H1 (cell line): Measurements from ENCODE around the gene THOP1. TPM values are rescaled to one million over a fixed set of nuclear protein-coding genes. Genes with fewer than 3 reads are reported as not detected.

Experiments used
- CTCF ChIA-PET: fragments of 300-600 bp; sonication (Branson Sonifier 250); formaldehyde crosslinking; loops from one replicate; lab custom pipeline; 2021; ENCODE audit not compliant: partially characterized antibody; lab: Charles Lee
- POLR2A ChIA-PET: fragments of 300-600 bp; sonication (Branson Sonifier 250); formaldehyde crosslinking; loops from one replicate; lab custom pipeline; 2021; ENCODE audit warnings: inconsistent platforms; ENCODE audit not compliant: partially characterized antibody; lab: Charles Lee
- DNase-seq, 2 experiments: peaks; one replicate each; pipeline versions ENCODE4 v3.0.0 to v3.0.0-alpha.2; 2010 to 2022; ENCODE audit warnings: low spot score in 2 of 2, low read depth in 1 of 2, mixed read lengths in 1 of 2
- FAIRE-seq: peaks from 2 replicates; lab custom pipeline; 2011; peaks lifted over from hg19 to GRCh38; lab: Jason Lieb, UNC
- H2AFZ ChIP-seq: 2 replicates; pipeline ENCODE4 v1.8.1; 2012; ENCODE audit warnings: low read length, inconsistent platforms
- H2AK5ac ChIP-seq: 2 replicates; pipeline ENCODE4 v1.6.1; 2013; ENCODE audit warnings: low read depth, low read length
- H2BK120ac ChIP-seq: replicated peaks from 2 replicates; pipeline ENCODE3; 2013; ENCODE audit warnings: low read depth, low read length, inconsistent platforms
- H2BK12ac ChIP-seq: 2 replicates; pipeline ENCODE4 v1.6.1; 2013; ENCODE audit warnings: low read depth, low read length
- H2BK15ac ChIP-seq: 2 replicates; pipeline ENCODE4 v1.6.1; 2013; ENCODE audit warnings: low read length
- H2BK20ac ChIP-seq: 2 replicates; pipeline ENCODE4 v1.6.1; 2013; ENCODE audit warnings: low read length
- H2BK5ac ChIP-seq: 2 replicates; pipeline ENCODE4 v1.6.1; 2013; ENCODE audit warnings: low read depth, low read length
- H3K14ac ChIP-seq: 2 replicates; pipeline ENCODE4 v1.6.1; 2013; ENCODE audit warnings: inconsistent platforms; ENCODE audit not compliant: insufficient read length
- H3K18ac ChIP-seq: 2 replicates; pipeline ENCODE4 v1.6.1; 2013; ENCODE audit warnings: low read length; ENCODE audit errors: extremely low read depth
- H3K23ac ChIP-seq: 2 replicates; pipeline ENCODE4 v1.6.1; 2013; ENCODE audit warnings: inconsistent platforms; ENCODE audit not compliant: insufficient read length
- H3K23me2 ChIP-seq: 2 replicates; pipeline ENCODE4 v1.6.1; 2013; ENCODE audit warnings: low read depth, low read length
- H3K27ac ChIP-seq: 2 replicates; pipeline ENCODE4 v1.6.1; 2011; ENCODE audit warnings: low read depth, low read length, inconsistent platforms
- H3K27me3 ChIP-seq, 4 experiments: replicated peaks in 1 of 4; 1 replicate in 1 of 4; 2 replicates in 3 of 4; pipeline versions ENCODE4 v1.6.1 to v1.8.1; 2011 to 2013; ENCODE audit warnings: low read length in 3 of 4, mild to moderate bottlenecking in 3 of 4, inconsistent platforms in 2 of 4, mixed read lengths in 2 of 4, moderate library complexity in 1 of 4; ENCODE audit not compliant: control insufficient read depth in 3 of 4, insufficient read depth in 3 of 4; ENCODE audit errors: extremely low read depth in 1 of 4
- H3K36me3 ChIP-seq, 4 experiments: 2 replicates each; pipeline versions ENCODE4 v1.6.1 to v1.8.1; 2011 to 2013; ENCODE audit warnings: mild to moderate bottlenecking in 4 of 4, low read length in 3 of 4, moderate library complexity in 2 of 4, control low read depth in 1 of 4, inconsistent platforms in 1 of 4; ENCODE audit not compliant: insufficient read depth in 4 of 4, control insufficient read depth in 2 of 4
- H3K4ac ChIP-seq: replicated peaks from 2 replicates; pipeline ENCODE3; 2013; ENCODE audit warnings: low read length, low read depth, mixed read lengths, inconsistent platforms; ENCODE audit not compliant: insufficient read length
- H3K4me1 ChIP-seq, 4 experiments: replicated peaks in 1 of 4; 1 replicate in 1 of 4; 2 replicates in 3 of 4; pipeline versions ENCODE4 v1.6.1 to v1.8.1; 2011 to 2013; ENCODE audit warnings: low read length in 3 of 4, inconsistent platforms in 2 of 4, mixed read lengths in 1 of 4; ENCODE audit not compliant: insufficient read depth in 4 of 4, control insufficient read depth in 3 of 4
- H3K4me2 ChIP-seq, 2 experiments: 2 replicates each; pipeline versions ENCODE4 v1.6.1 to v1.8.1; 2011 to 2013; ENCODE audit warnings: low read depth in 2 of 2, low read length in 2 of 2, control low read depth in 1 of 2, inconsistent platforms in 1 of 2, mild to moderate bottlenecking in 1 of 2; ENCODE audit not compliant: insufficient read depth in 1 of 2
- H3K4me3 ChIP-seq, 4 experiments: fragments of 200-600, 300-600 bp in 1 of 4; sonication (generic), shearing (Covaris generic), sonication (Bioruptor Twin) in 1 of 4; 2 replicates each; pipeline versions ENCODE4 v1.5.1 to v1.8.1; 2011 to 2016; ENCODE audit warnings: low read length in 4 of 4, low read depth in 3 of 4, control low read depth in 2 of 4, inconsistent platforms in 2 of 4, mild to moderate bottlenecking in 2 of 4, mixed read lengths in 1 of 4, moderate library complexity in 1 of 4; ENCODE audit not compliant: insufficient read depth in 2 of 4; ENCODE audit errors: extremely low read depth in 1 of 4
- H3K56ac ChIP-seq: replicated peaks from 2 replicates; pipeline ENCODE3; 2013; ENCODE audit warnings: low read depth, mild to moderate bottlenecking, mixed read lengths, low read length, inconsistent platforms; ENCODE audit not compliant: insufficient read length
- H3K79me1 ChIP-seq: 2 replicates; pipeline ENCODE4 v1.6.1; 2013; ENCODE audit warnings: low read depth, low read length, control low read depth
- H3K79me2 ChIP-seq, 2 experiments: 2 replicates each; pipeline versions ENCODE4 v1.6.1 to v1.8.1; 2012 to 2013; ENCODE audit warnings: low read length in 2 of 2, mild to moderate bottlenecking in 2 of 2, inconsistent platforms in 1 of 2; ENCODE audit not compliant: insufficient read depth in 2 of 2, control insufficient read depth in 1 of 2
- H3K9ac ChIP-seq, 4 experiments: replicated peaks in 1 of 4; 1 replicate in 1 of 4; 2 replicates in 3 of 4; pipeline versions ENCODE4 v1.6.1 to v1.8.1; 2011 to 2013; ENCODE audit warnings: low read depth in 3 of 4, low read length in 3 of 4, control low read depth in 2 of 4, mild to moderate bottlenecking in 2 of 4, moderate library complexity in 2 of 4, inconsistent platforms in 1 of 4; ENCODE audit errors: extremely low read depth in 1 of 4
- H3K9me3 ChIP-seq, 2 experiments: 2 replicates each; pipeline versions ENCODE4 v1.6.1 to v1.8.1; 2012 to 2013; ENCODE audit warnings: mild to moderate bottlenecking in 2 of 2, moderate library complexity in 2 of 2, control low read depth in 1 of 2, inconsistent platforms in 1 of 2, low read depth in 1 of 2, low read length in 1 of 2, mixed read lengths in 1 of 2; ENCODE audit not compliant: insufficient read depth in 2 of 2
- H4K20me1 ChIP-seq, 2 experiments: replicated peaks in 1 of 2; 2 replicates each; pipeline versions ENCODE3 to v1.8.1; 2011 to 2013; ENCODE audit warnings: inconsistent platforms in 2 of 2, low read length in 2 of 2, mild to moderate bottlenecking in 1 of 2; ENCODE audit not compliant: insufficient read depth in 2 of 2, control insufficient read depth in 1 of 2
- H4K5ac ChIP-seq: 2 replicates; pipeline ENCODE4 v1.6.1; 2013; ENCODE audit warnings: low read length, low read depth, mixed read lengths, inconsistent platforms; ENCODE audit not compliant: insufficient read length
- H4K8ac ChIP-seq: 2 replicates; pipeline ENCODE4 v1.8.0; 2013; ENCODE audit warnings: mild to moderate bottlenecking, moderate library complexity, low read length, inconsistent platforms; ENCODE audit not compliant: insufficient read depth; ENCODE audit errors: extremely low read depth
- H4K91ac ChIP-seq: replicated peaks from 2 replicates; pipeline ENCODE3; 2013; ENCODE audit warnings: low read length, mixed read lengths, inconsistent platforms; ENCODE audit not compliant: insufficient read length
- RFX5 ChIP-seq: IDR thresholded peaks from 2 replicates; pipeline ENCODE4 v1.6.1; 2011; ENCODE audit warnings: low read depth, low read length, improper control_type of control experiment, borderline replicate concordance
- ZNF274 ChIP-seq: IDR thresholded peaks from 2 replicates; pipeline ENCODE4 v1.7.0; 2012; ENCODE audit warnings: low read length, borderline replicate concordance; ENCODE audit errors: extremely low read depth
- WGBS, 2 experiments: shearing (Covaris generic) in 1 of 2; methylation state at CpG; one replicate each; pipeline versions ENCODE4 v1.1.6 to v1.1.7; 2013 to 2015; ENCODE audit warnings: low lambda C conversion rate in 2 of 2, mixed read lengths in 2 of 2, inconsistent platforms in 1 of 2, low coverage in 1 of 2, missing lambda C conversion rate in 1 of 2; ENCODE audit not compliant: insufficient replicate concordance in 2 of 2, insufficient coverage in 1 of 2, insufficient read length in 1 of 2; ENCODE audit errors: extremely low coverage in 1 of 2, missing lambda C conversion rate in 1 of 2; 5-methylcytosine and 5-hydroxymethylcytosine counted together
- polyA plus RNA-seq, 7 experiments: library from polyadenylated mRNA; depleted of rRNA in 3 of 7; stranded (reverse) in 5 of 7; unstranded in 2 of 7; fragments of >200 nt in 5 of 7; fragments of 200-250 nt in 2 of 7; gene quantifications; 1 replicate in 5 of 7; 2 replicates in 1 of 7; 4 replicates in 1 of 7; pipeline versions ENCODE4 v1.2.1 to v1.2.3, GENCODE V29; 2011 to 2013; ENCODE audit warnings: missing spikeins in 2 of 7, mixed read lengths in 2 of 7
- total RNA-seq: library from RNA; stranded (reverse); fragmentation: NEBNext Ultra II Directional; extraction: Animal tissue kit (Norgen Biotek cat#: 25700); gene quantifications from 2 replicates; pipeline ENCODE4 v1.2.1, GENCODE V29; 2021

THOP1 gene
- total and polyA plus RNA-seq, 2 of the 8 experiments (the other 6 are each of a cell fraction or from before 2014, with no cell fraction given): 136 to 159 TPM

DNA sequence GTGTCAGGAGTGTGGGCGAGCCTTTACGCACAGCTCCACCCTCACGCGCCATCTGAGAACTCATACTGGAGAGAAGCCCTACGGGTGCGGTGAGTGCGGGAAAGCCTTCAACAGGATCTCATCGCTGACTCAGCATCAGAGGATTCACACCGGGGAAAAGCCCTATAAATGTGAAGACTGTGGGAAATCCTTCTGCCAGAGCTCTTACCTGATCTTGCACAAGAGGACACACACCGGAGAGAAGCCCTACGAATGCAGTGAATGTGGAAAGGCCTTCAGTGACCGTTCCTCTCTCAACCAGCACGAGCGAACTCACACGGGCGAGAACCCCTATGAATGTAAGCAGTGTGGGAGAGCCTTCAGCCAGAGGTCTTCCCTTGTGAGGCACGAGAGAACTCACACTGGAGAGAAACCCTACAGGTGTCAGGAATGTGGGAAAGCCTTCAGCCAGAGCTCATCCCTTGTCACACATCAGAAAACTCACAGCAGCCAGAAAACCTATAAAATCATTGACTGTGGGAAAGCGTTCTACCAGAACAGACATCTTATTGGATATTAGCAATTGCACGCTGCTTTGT lies 49.1 kb downstream of the THOP1 start:
- H3K79me1 ChIP-seq: no peaks in the 10 kb centered on the region
- DNase-seq: no peak
- peaks cover 58 to 73% of the 10 kb centered on the region in 2 experiments for H3K9me3 ChIP-seq
- no peak overlapping the region for H2BK12ac ChIP-seq
- H3K27me3 ChIP-seq: no peaks in the 10 kb centered on the region
- FAIRE-seq: no peak
- H3K23ac ChIP-seq: no peak overlapping the region
- H3K4me1 ChIP-seq: no peaks in the 10 kb centered on the region
- no peak for TF ChIP-seq RFX5
- TF ChIP-seq ZNF274: peak; percentile 100
- no peak overlapping the region for H3K9ac ChIP-seq
- no peak overlapping the region for H2BK120ac ChIP-seq
- no peak overlapping the region for H3K18ac ChIP-seq
- H3K4me3 ChIP-seq: 0 out of 8 replicates have a peak overlapping the region, but pooled peaks of 1 of the 4 experiments have one; percentile 4
- CTCF ChIA-PET: no interaction called here
- H4K91ac ChIP-seq: no peak overlapping the region
- no peak overlapping the region for H3K4ac ChIP-seq
- peaks cover 5 to 43% (median 16%) of the 10 kb centered on the region in 4 experiments; a peak in 5 of 8 replicates for H3K36me3 ChIP-seq
- H4K5ac ChIP-seq: no peak overlapping the region
- no peak overlapping the region for H2AK5ac ChIP-seq
- POLR2A ChIA-PET: no interaction called here
- H3K56ac ChIP-seq: no peak overlapping the region
- no peak overlapping the region for H3K14ac ChIP-seq
- H3K23me2 ChIP-seq: no peaks in the 10 kb centered on the region
- H2BK5ac ChIP-seq: no peak overlapping the region
- WGBS, 2 experiments: 91% methylated on average over 19 of the region's 19 CpGs; no CpG with 5 or more reads in 1 of the 2 experiments
- no peak overlapping the region for H4K8ac ChIP-seq
- H3K4me2 ChIP-seq: no peak overlapping the region
- no peak overlapping the region for H2BK15ac ChIP-seq
- H4K20me1 ChIP-seq: no peaks in the 10 kb centered on the region
- H2AFZ ChIP-seq: no peak overlapping the region
- no peak overlapping the region for H3K27ac ChIP-seq
- H3K79me2 ChIP-seq: no peaks in the 10 kb centered on the region
- no peak overlapping the region for H2BK20ac ChIP-seq
